A549 (cell line): ENCODE results near the gene KCNA10. TPM values are rescaled to one million over a fixed set of nuclear protein-coding genes. Genes with fewer than 3 reads are reported as not detected.

ENCODE experiments used
- ATAC-seq, 2 experiments: fragments of 200-7000 bp in 1 of 2; fragments of >200 bp in 1 of 2; cut with Nextera tagmentation in 1 of 2; cut with Tn5 transposase in 1 of 2; 3 replicates each; pipeline versions ENCODE4 v1.8.0 to v1.9.1; 2018 to 2020; ENCODE audit warnings: mild to moderate bottlenecking in 1 of 2, moderate library complexity in 1 of 2
- CTCF ChIA-PET: fragments of 300-600 bp; sonication (Branson Sonifier 250); formaldehyde crosslinking; extraction: SDS; loops from one replicate; lab custom pipeline; 2021; ENCODE audit warnings: antibody characterized with exemption, inconsistent platforms; lab: Yijun Ruan, JAX
- POLR2A ChIA-PET: fragments of 350-600 bp; formaldehyde crosslinking; extraction: SDS; loops from one replicate; lab custom pipeline; 2021; ENCODE audit warnings: antibody characterized with exemption, inconsistent platforms; lab: Yijun Ruan, JAX
- DNase-seq, 2 experiments: peaks; one replicate each; pipeline versions ENCODE4 v3.0.0 to v3.0.0-alpha.2; 2011 to 2016; ENCODE audit warnings: low read depth in 1 of 2, low spot score in 1 of 2
- FAIRE-seq: peaks from 2 replicates; lab custom pipeline; 2011; peaks lifted over from hg19 to GRCh38; lab: Jason Lieb, UNC
- H3K27ac ChIP-seq, 2 experiments: fragments of >200 bp; sonication (Bioruptor Twin); formaldehyde crosslinking; 3 replicates each; pipeline ENCODE4 v1.5.1; 2016 to 2017
- H3K4me1 ChIP-seq: fragments of >200 bp; sonication (Bioruptor Twin); formaldehyde crosslinking; 3 replicates; pipeline ENCODE4 v1.6.1; 2016
- H3K4me2 ChIP-seq: fragments of >200 bp; sonication (Bioruptor Twin); formaldehyde crosslinking; 3 replicates; pipeline ENCODE4 v1.6.1; 2016
- H3K4me3 ChIP-seq: fragments of >200 bp; sonication (Bioruptor Twin); formaldehyde crosslinking; 3 replicates; pipeline ENCODE4 v1.5.1; 2016
- H3K9me3 ChIP-seq: fragments of >200 bp; sonication (Bioruptor Twin); formaldehyde crosslinking; 3 replicates; pipeline ENCODE4 v1.6.1; 2016
- BCL3 ChIP-seq: fragments of >200 bp; sonication (Bioruptor Twin); formaldehyde crosslinking; IDR thresholded peaks from 3 replicates; pipeline ENCODE4 v1.6.1; 2016
- BHLHE40 ChIP-seq: IDR thresholded peaks from 2 replicates; pipeline ENCODE4 v1.6.1; 2012; ENCODE audit warnings: low read depth, low read length, inconsistent platforms
- CBX2 ChIP-seq: fragments of 200-600 bp; sonication (generic); IDR thresholded peaks from 2 replicates; pipeline ENCODE4 v1.6.1; 2016; ENCODE audit warnings: low read depth, mild to moderate bottlenecking, borderline replicate concordance
- CHD2 ChIP-seq: fragments of 150-350 bp; IDR thresholded peaks from 2 replicates; pipeline ENCODE4 v1.6.1; 2014; ENCODE audit warnings: low read length; ENCODE audit not compliant: partially characterized antibody
- FOXS1 ChIP-seq: fragments of 250-450 bp; sonication (Bioruptor Pico); IDR thresholded peaks from 2 replicates; pipeline ENCODE4 v1.5.0; 2020; ENCODE audit warnings: mild to moderate bottlenecking, moderate library complexity
- HOXB13 ChIP-seq: fragments of 250-450 bp; sonication (Bioruptor Pico); IDR thresholded peaks from 2 replicates; pipeline ENCODE4 v1.5.0; 2020; ENCODE audit warnings: low read depth, mild to moderate bottlenecking, moderate library complexity
- JUN ChIP-seq, 2 experiments: fragments of >200 bp; sonication (Bioruptor Twin); formaldehyde crosslinking; IDR thresholded peaks; 2 replicates in 1 of 2; 3 replicates in 1 of 2; pipeline ENCODE4 v1.6.1; 2016 to 2017
- KDM1A ChIP-seq: fragments of 200-600 bp; sonication (generic); IDR thresholded peaks from 2 replicates; pipeline ENCODE4 v1.6.1; 2016; ENCODE audit warnings: low read depth, mild to moderate bottlenecking
- KDM5A ChIP-seq: fragments of 200-600 bp; sonication (generic); IDR thresholded peaks from 2 replicates; pipeline ENCODE4 v1.6.1; 2016; ENCODE audit warnings: antibody characterized with exemption, mild to moderate bottlenecking
- RARB ChIP-seq: fragments of 250-450 bp; sonication (Bioruptor Pico); IDR thresholded peaks from 2 replicates; pipeline ENCODE4 v1.8.0; 2021; ENCODE audit warnings: mild to moderate bottlenecking, moderate library complexity
- RCOR1 ChIP-seq: fragments of 150-350 bp; IDR thresholded peaks from 2 replicates; pipeline ENCODE4 v1.6.1; 2014; ENCODE audit warnings: antibody characterized with exemption, low read length, low read depth
- REST ChIP-seq: fragments of 200-600 bp; sonication (generic); IDR thresholded peaks from 2 replicates; pipeline ENCODE4 v1.6.1; 2016; ENCODE audit warnings: antibody characterized with exemption, mild to moderate bottlenecking, moderate library complexity
- RNF2 ChIP-seq: fragments of 200-600 bp; sonication (generic); IDR thresholded peaks from 2 replicates; pipeline ENCODE4 v1.6.1; 2016; ENCODE audit warnings: low read depth, mild to moderate bottlenecking, antibody characterized with exemption, moderate library complexity, borderline replicate concordance
- SREBF2 ChIP-seq: fragments of 450-650 bp; IDR thresholded peaks from 2 replicates; pipeline ENCODE4 v1.6.1; 2014; ENCODE audit warnings: mild to moderate bottlenecking, moderate library complexity
- ZC3H11A ChIP-seq: fragments of 450-650 bp; IDR thresholded peaks from 2 replicates; pipeline ENCODE4 v1.6.1; 2014; ENCODE audit warnings: antibody characterized with exemption, mild to moderate bottlenecking
- ZNF302 ChIP-seq: fragments of 250-450 bp; sonication (Bioruptor Pico); IDR thresholded peaks from 2 replicates; pipeline ENCODE4 v1.9.0; 2021; ENCODE audit warnings: inconsistent platforms, mild to moderate bottlenecking, moderate library complexity
- WGBS: methylation state at CpG from one replicate; pipeline ENCODE4 v1.1.6; 2017; ENCODE audit errors: missing lambda C conversion rate; 5-methylcytosine and 5-hydroxymethylcytosine counted together
- polyA minus RNA-seq: library from RNA; depleted of rRNA, polyadenylated mRNA; stranded (reverse); fragments of >200 nt; gene quantifications from 2 replicates; pipeline ENCODE4 v1.2.3, GENCODE V29; 2011; rRNA and poly(A)+ RNA removed
- polyA plus RNA-seq, 4 experiments: library from polyadenylated mRNA; depleted of rRNA in 3 of 4; stranded (reverse); fragments of >200 nt; fragmentation: RNase III in 1 of 4; extraction: RNeasy Plus Mini Kit Qiagen cat#74134 plus additional on column Dnase treatment in 1 of 4; gene quantifications; 2 replicates in 3 of 4; 3 replicates in 1 of 4; pipeline ENCODE4 v1.2.3, GENCODE V29; 2011 to 2017
- TF ChIP-seq, protein P1 (sequence below): IDR thresholded peaks from 2 replicates; pipeline ENCODE4 v1.6.1; 2012; ENCODE audit warnings: low read depth, borderline replicate concordance
- TF ChIP-seq, protein P2 (sequence below): fragments of 250-450 bp; sonication (Bioruptor Pico); IDR thresholded peaks from 2 replicates; pipeline ENCODE4 v1.5.0; 2020; ENCODE audit warnings: low read depth, mild to moderate bottlenecking, moderate library complexity
- TF ChIP-seq, protein P3 (sequence below): fragments of 450-650 bp; IDR thresholded peaks from 2 replicates; pipeline ENCODE4 v1.6.1; 2014; ENCODE audit warnings: antibody characterized with exemption
- TF ChIP-seq, protein P4 (sequence below): fragments of 150-350 bp; IDR thresholded peaks from 2 replicates; pipeline ENCODE4 v1.6.1; 2014; ENCODE audit warnings: low read depth, mild to moderate bottlenecking, low read length

Gene KCNA10
- polyA plus RNA-seq (2011; rRNA removed), result not detected in 2 replicates
- polyA plus RNA-seq (2012; cell fraction: cytosol; rRNA removed), result not detected in 2 replicates
- polyA plus RNA-seq (2012; cell fraction: nucleus; rRNA removed), result not detected in 2 replicates
- not detected in 3 replicates for polyA plus RNA-seq (2017; fragmentation: RNase III; extraction: RNeasy Plus Mini Kit Qiagen cat#74134 plus additional on column Dnase treatment)
- not detected in 2 replicates for polyA minus RNA-seq

- CTCF ChIA-PET, result interaction anchor here (1.2 to 1.8 kb wide), 4 partner anchors 23 to 76 kb away, joined by 3 to 6 read pairs (median 4); no protein-coding TSS in a partner anchor
- DNase-seq (no peak), ATAC-seq (no peak)
- no peak within 1 kb of the TSS for H3K27ac ChIP-seq
- TF ChIP-seq ZNF302 (CRISPR knock-in tag), result no peak
- no peak for TF ChIP-seq CBX2
- no peak for TF ChIP-seq RARB (CRISPR knock-in tag)
- TF ChIP-seq BHLHE40, result no peak
- no peak for TF ChIP-seq REST
- no peak for TF ChIP-seq FOXS1
- TF ChIP-seq SREBF2, result no peak
- no peak for TF ChIP-seq BCL3
- TF ChIP-seq CHD2, result no peak
- no peak for TF ChIP-seq JUN (IDR thresholded peaks at IDR 0.05)
- TF ChIP-seq, all 56 proteins: peak for 0
- 33% methylated on average over 9 of the region's 9 CpGs for WGBS
- no peak within 1 kb of the TSS for H3K4me2 ChIP-seq
- peaks cover 16% of the 10 kb centered on the region for H3K4me1 ChIP-seq
- H3K4me3 ChIP-seq, result no peak within 1 kb of the TSS
- POLR2A ChIA-PET, result no interaction called here
- 0 out of 3 replicates have a peak, but pooled peaks cover 2% of the 10 kb centered on the region for H3K9me3 ChIP-seq
- no peak for FAIRE-seq
Observed at GRCh38 chr1:110519125-110519810, at the start of gene KCNA10. TSS of gene KCNA10 (minus strand) at chr1:110519175. CDS start at chr1:110518787, 388 bp downstream.

GRCh38 chr1:110566836-110567235, 47.9 kb upstream of the KCNA10 start:
- CTCF ChIA-PET, result interaction anchor here (4.5 kb wide), 1 partner anchor 10 kb away, joined by 20 read pairs; no protein-coding TSS in a partner anchor
- Histone ChIP-seq H3K4me1 (no peaks in the 10 kb centered on the region), H3K9me3 (no peaks in the 10 kb centered on the region), H3K27ac (no peak overlapping the region), H3K4me2 (no peak overlapping the region), H3K4me3 (no peak overlapping the region)
- POLR2A ChIA-PET, result no interaction called here
- ATAC-seq (no peak), FAIRE-seq (no peak), DNase-seq (no peak)
- 4% methylated on average over 3 of the region's 3 CpGs for WGBS
- no peak for TF ChIP-seq HOXB13 (CRISPR knock-in tag)
- TF ChIP-seq, protein P1, sequence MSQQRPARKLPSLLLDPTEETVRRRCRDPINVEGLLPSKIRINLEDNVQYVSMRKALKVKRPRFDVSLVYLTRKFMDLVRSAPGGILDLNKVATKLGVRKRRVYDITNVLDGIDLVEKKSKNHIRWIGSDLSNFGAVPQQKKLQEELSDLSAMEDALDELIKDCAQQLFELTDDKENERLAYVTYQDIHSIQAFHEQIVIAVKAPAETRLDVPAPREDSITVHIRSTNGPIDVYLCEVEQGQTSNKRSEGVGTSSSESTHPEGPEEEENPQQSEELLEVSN, result no peak
- TF ChIP-seq KDM1A, result no peak
- no peak for TF ChIP-seq RNF2
- no peak for TF ChIP-seq BCL3
- TF ChIP-seq REST, result no peak
- TF ChIP-seq, protein P2, sequence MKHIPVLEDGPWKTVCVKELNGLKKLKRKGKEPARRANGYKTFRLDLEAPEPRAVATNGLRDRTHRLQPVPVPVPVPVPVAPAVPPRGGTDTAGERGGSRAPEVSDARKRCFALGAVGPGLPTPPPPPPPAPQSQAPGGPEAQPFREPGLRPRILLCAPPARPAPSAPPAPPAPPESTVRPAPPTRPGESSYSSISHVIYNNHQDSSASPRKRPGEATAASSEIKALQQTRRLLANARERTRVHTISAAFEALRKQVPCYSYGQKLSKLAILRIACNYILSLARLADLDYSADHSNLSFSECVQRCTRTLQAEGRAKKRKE (CRISPR knock-in tag), result no peak
- TF ChIP-seq KDM5A, result no peak
- TF ChIP-seq ZC3H11A, result no peak
- TF ChIP-seq RCOR1, result no peak
- TF ChIP-seq, protein P3, sequence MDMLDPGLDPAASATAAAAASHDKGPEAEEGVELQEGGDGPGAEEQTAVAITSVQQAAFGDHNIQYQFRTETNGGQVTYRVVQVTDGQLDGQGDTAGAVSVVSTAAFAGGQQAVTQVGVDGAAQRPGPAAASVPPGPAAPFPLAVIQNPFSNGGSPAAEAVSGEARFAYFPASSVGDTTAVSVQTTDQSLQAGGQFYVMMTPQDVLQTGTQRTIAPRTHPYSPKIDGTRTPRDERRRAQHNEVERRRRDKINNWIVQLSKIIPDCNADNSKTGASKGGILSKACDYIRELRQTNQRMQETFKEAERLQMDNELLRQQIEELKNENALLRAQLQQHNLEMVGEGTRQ, result no peak
- TF ChIP-seq, protein P4, sequence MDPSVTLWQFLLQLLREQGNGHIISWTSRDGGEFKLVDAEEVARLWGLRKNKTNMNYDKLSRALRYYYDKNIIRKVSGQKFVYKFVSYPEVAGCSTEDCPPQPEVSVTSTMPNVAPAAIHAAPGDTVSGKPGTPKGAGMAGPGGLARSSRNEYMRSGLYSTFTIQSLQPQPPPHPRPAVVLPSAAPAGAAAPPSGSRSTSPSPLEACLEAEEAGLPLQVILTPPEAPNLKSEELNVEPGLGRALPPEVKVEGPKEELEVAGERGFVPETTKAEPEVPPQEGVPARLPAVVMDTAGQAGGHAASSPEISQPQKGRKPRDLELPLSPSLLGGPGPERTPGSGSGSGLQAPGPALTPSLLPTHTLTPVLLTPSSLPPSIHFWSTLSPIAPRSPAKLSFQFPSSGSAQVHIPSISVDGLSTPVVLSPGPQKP, result no peak
